COR-L47 (cell line): ENCODE measurements around the gene ATP1B4.
A peak's percentile ranks its signal among the peaks of the same experiment; 100 is the strongest.
"Not testable (repeated sequence)": the region's sequence is repeated elsewhere in the genome, so short reads cannot be mapped to it uniquely, and the experiment has no call there.

Experiments used
- DNase-seq: peaks from one replicate; lab custom pipeline; 2025; lab: John Stamatoyannopoulos, UW

The ATP1B4 gene

DNA sequence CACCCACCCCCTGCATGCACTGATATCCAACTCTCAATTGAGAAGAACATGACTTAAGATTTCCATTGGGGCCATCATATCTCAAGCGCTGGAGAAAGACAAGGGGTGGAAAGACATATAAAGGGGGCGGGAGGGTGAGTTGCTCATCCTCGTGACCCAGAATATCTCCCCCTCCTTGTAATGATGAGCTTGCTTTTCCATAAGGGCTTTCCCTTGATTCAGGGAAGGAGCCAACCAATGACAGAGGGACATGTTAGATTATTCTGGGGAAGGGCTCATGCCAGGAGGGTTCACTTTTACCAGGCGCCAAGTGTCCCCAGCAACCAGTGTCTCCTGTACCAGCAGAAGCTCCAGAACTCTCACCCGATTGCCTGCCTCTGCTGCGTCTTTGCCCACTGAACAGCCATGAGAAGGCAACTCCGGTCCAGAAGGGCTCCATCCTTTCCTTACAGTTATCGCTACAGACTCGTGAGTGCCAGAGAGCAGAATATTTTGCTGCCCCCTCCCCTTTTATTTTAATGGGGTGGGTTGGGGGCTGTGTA, at the start of gene ATP1B4:
Gene ATP1B4, plus strand, starts transcription at position 326 of the 542 bp plus-strand sequence. Its CDS starts 80 bp downstream, at position 406.
- no peak for DNase-seq

DNA sequence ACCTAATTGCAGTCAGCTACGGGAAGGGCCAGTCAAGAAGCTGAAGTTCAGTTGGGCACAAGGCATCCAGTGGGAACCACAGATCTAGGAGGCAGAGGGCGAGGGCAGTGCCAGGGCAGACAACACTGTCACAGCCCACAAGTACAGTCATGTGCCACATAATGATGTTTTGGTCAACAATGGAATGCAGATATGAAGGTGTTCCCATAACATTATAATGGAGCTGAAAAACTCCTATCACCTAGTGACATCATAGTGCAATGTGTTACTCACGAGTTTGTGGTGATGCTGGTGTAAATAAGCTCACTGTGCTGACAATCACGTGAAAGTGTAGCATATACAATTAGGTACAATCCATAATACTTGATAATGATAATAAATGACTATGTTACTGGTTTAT, 46.1 kb upstream of the ATP1B4 start:
- DNase-seq: no peak

GRCh38 chrX:120316587-120317283, 45.2 kb upstream of the ATP1B4 start:
- no peak for DNase-seq

DNA sequence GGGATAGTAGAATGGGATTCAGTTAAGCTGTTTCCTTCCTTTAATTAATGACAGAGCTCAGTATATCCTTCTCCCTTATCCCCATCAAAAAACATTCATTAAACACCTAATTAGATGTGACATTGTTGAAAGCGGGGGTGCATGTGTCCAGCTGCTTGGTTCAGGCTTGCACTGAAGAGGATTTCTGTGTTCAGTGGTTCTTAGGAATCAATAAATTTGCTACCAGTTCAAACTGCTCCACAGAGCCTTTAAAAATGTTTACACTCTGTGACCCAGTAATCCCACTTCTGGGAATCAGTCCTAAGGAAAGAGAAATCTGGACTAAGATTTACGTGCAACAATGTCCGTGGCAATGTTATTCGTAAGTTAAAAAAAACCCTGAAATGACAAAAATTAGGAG, 43.5 kb upstream of the ATP1B4 start:
- DNase-seq: no peak

GRCh38 chrX:120321520-120322281, 40.2 kb upstream of the ATP1B4 start:
- no peak for DNase-seq

DNA sequence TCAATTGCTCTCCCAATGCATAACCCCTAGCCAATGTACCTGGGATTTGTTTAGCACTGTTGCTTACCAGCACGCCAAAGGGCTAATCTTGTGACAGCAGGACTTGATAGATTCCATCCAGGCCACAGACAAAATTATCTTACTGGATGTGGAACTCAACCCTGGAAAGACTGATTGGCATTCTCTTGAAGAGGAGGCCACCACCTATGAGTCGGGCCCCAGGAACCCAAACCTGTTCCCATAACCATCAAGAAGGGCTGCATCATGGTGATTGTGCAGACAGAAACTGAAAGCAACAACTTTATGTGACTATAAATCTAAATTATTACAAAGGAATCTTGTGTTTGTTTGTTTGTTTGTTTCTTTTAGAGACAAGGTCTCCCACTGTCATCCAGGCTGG, 30.8 kb upstream of the ATP1B4 start:
- DNase-seq: no peak

DNA sequence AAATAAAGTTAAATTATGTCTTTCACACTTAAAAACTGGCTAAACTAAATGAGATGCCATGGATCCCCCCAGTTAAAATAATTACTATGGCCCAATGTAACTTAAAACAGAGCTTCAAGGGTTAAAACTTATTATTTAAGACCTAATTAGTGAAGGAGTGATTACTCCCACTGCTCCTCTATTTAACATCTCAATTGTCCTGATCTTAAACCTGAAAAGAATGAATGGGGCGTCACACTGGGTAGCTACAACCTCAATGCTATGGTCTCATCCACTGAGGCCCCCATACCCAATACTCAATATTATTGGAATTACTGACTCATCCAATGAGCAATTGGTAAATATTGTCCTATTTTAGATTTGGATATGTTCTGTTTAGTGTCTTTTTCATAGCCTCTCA, 29.5 kb upstream of the ATP1B4 start:
- no peak for DNase-seq

DNA sequence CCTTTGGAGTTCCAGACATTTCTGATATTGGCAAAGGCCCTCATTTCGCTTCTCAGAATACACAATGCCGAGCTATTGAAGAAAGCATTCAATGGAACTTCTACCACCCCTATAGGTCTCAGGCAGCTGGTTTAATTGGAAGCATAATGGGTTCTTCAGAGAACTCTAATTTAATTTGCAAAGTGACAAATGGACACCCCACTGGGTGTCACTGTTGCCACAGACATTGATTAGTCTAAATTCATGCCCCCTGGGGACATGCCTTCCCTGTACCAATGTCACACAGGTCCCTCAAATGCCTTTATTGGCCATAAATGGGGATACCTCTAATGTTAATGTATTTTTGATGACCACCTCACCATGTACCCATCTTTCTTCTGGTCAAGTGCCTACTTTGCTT, 27.7 kb upstream of the ATP1B4 start:
- peak; percentile 51 for DNase-seq

- DNase-seq: no peak
Observed at GRCh38 chrX:120334603-120335002, 27.3 kb upstream of the ATP1B4 start.

- no peak for DNase-seq
Observed at GRCh38 chrX:120335289-120335688, 26.6 kb upstream of the ATP1B4 start.

- no peak for DNase-seq
Observed at GRCh38 chrX:120336899-120337298, 25.0 kb upstream of the ATP1B4 start.

- not testable (repeated sequence) for DNase-seq
Observed at GRCh38 chrX:120344566-120344965, 17.3 kb upstream of the ATP1B4 start.

DNA sequence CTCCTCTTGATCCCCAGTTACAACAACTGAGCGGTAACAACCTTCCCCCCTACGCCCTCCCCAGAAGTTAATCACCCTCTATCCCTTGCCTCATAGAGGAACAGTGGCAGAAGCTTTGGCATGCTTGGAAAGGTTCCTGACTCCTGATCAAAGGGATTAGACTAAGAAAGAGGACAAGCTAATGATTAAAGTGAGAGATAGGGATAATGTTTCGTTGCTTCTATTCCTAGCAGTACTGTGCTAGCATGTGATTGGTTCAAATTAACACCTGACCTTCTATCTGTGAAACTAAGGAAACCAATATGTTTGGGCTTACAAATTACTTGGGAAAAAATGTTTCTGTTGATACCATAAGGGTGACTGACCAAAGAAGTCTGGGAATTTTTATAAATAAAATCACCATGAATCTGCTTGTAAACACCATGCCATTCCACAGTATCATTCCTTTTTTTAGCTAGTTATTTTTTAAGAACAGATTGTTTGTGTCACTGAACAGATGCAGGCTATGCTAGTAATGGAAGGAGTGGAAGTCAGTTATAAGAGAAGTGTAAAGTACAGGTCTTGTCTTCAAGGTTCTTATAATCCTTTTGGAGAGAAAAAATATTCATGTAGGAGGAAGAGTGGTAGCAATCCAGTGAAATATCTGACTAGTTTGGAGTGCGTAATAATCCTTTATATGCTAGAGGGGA, 11.3 kb upstream of the ATP1B4 start:
- no peak for DNase-seq

- no peak for DNase-seq
Observed at GRCh38 chrX:120356084-120356483, 5.8 kb upstream of the ATP1B4 start.

DNA sequence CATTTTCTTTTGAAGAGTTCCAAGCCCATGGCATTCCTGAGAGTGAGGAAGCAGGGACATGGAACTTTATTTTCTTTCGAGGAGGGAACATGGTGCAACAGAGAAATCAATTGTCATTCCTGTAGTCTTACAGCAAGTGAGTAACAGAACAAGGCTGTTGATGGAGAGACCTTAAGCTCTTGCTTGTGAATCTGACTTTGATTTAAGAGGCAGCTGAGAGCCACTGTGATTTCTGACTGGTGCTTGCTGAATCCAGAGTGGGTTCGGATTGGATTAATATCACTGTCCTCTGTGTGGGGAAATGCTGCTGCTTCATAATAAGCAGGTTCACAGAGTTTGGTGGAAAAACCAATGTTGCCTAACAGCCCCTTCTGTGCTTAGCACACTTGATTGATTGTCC, 4.7 kb upstream of the ATP1B4 start:
- no peak for DNase-seq

DNA sequence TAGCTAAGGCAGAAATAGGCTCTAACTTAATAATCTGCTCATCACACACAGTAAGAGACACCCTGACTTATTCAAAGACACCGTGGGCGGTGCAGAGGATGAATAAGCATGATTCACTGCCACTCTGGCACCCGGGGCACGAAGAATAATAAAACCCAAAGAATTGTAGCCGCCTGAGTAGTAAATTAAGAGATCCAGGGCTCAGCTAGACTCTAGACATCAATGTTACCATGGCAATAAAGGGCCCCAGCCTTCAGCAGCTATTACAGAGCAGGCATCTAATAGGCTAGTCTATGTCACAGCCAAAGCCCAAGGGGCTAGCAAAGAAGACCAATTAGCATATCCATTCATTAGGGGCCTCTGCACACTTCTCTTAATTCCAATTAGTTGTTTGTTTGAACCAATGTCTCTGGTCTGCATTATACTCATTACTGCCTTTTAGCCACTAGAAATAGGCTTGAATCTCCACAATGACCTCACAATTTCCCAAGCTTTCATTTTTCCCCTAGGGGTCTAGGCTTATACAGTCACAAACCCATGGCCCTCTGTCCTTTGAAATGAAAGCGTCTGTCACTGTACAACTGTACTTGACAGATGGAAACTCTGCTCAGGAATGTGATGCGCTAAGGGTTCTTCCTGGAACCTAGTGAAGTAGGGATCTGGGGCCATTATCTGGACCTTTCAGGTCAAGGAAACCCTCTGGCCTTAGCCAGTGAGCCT, 3.0 kb upstream of the ATP1B4 start:
- DNase-seq: peak; percentile 27

DNA sequence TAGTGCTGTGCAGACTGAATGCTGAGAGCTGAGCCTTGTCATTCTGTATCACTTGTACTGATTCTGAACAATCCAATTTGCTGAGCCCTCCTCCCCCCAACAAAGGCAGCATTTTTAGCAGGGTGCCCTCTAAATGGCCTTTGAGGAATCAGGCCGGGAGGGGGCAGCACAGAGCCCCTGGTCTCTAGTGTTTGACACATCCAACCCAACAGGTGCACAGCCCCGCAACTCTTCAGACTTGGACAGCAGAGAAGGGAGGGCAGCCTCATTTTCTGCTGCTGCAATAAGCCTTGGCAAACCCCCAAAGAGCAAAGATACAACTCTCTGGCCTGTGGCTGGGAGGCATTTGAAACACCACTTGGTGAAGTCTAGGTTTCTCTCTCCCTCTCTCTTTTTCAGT, 3.4 kb downstream of the ATP1B4 start:
- DNase-seq: peak; percentile 13

DNA sequence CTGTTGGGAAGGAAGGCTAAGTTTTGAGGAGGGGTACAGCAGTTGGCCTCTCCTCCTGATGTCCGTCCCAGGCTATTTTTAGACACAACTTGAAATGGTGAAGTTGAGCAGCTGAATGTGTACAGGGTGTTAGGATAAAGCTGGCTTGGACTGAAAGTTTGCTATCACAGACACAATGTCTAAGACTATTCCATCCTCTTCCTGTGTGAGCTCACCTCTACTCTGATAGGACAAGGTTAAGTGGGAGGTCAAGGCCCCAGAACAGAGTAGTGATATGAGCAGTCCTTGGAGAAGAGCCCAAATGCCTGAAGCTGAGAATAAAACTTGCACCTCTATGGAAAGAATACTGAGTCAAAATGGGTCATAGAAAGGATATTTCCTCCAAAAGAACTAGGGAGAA, 4.1 kb downstream of the ATP1B4 start:
- DNase-seq: no peak

DNA sequence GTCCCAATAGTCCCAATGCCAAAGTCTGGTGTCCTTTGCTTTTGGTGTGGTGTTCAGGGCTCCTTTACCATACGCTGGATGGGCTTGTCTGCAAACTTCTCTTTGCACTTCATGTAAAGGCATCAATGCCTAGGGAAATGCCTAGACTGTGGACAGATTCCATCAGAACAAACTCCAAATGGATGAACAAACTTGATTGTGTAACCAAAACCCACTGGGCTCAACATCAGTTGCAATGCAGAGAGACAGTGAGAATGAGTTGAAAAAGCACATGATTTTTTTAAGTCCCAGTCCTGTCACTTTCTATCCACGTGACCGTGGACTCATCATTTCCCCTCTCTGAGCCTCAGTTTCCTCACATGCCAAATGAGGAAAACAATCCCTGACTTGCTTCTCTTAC, 4.9 kb downstream of the ATP1B4 start:
- no peak for DNase-seq

DNA sequence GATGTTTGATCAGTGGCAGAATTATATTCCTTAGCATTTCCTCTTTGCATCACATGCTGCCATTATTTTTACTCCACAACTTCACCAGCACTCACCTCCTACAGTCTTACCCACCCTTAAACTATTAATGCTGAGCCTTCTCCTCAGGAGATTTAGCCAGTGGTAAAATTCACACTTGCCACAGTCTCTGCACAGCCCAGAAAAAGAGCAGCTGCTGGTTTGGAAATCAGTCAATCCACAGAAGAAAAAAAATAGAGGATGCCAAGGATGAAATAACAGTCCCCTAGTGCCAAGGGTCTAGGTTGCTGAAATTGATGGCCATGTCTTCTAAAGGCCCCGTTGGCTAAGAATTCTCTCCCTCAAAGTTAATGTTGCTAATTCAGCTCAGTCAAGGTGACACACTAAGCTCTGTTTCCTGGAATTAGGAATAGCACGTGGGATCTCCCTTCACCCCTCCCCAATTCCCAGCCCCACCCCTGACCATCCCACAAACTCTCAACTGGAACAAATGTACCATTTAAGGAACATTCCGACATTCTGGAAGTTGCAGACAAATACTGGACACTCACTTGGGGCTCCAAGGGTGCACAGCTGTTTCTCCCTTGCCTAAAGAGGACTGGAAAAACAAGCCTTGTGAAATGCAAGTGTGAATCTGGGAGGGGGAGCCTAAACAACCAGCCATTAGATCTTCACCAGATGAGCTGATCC, 5.7 kb downstream of the ATP1B4 start:
- no peak for DNase-seq

GRCh38 chrX:120372667-120373370, 10.9 kb downstream of the ATP1B4 start:
- no peak for DNase-seq
